Superior temporal gyrus (tissue), 1 donor: ENCODE measurements around the gene NOP16.

ENCODE experiments used
- DNase-seq: peaks from one replicate; pipeline ENCODE4 v3.0.0-alpha.2; 2016; ENCODE audit errors: extremely low spot score

Gene NOP16

DNA sequence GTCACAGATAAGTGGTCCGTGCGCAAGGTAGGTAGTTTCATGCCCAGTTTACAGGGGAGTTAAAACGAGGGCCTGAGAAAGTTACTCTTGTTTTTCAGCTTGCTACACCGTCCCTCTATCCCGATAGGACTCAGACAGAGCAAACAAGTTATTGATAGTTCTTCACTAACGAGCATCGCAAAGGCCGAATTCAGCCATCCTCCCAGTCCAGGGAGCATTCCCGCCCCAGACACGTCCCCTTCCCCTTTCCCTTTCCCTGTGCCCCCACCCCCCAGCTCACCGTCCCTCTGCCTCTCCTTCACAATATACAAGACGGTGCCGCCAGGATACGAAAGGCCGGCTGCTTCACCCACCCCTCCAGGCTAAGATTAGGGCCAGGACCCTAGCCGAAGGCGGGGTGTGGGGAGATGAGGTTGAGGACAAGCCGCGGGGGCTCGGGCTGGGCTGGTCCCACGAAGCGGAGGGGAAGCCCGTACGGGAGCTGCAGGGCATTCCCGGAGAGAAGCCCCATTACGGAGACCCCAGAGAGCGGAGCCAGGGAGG, 27.4 kb downstream of the NOP16 start:
- no peak for DNase-seq

DNA sequence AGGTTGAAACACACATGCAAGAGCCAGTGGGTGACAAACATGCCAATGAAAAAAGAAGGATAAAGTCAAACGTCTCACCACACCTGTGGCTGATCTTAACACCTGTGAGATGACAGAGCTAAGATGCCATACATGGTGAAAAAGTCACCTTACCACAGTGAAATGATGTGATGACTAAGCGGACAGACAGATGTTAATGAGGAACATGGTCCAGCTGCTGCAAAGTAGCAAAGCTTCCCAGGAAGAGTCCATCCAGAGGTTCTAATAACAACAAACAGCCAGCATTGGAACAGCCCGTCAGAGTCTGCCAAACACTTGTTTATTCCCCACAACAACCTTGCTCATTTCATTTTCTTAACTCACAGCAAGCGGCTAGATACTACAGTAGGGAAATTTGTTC, 28.7 kb downstream of the NOP16 start:
- DNase-seq = no peak

DNA sequence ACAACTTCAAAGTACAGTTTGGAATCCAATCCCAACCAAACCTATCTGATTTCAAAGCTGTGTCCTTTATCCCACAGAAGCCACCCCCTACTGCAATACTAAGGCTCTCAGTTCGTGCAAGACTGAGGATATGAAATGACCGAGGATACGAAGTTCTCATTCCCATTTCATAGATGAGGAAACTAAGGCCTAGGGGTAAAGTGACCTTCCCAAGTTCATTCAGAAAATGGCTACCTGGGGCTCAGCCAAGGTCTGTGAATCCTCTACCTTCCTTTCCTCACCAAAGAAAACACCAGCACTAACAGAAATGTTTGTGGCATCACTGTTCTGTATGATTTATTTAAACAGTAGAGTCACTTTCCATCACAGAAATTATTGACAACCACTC, 32.2 kb downstream of the NOP16 start:
- DNase-seq = no peak

DNA sequence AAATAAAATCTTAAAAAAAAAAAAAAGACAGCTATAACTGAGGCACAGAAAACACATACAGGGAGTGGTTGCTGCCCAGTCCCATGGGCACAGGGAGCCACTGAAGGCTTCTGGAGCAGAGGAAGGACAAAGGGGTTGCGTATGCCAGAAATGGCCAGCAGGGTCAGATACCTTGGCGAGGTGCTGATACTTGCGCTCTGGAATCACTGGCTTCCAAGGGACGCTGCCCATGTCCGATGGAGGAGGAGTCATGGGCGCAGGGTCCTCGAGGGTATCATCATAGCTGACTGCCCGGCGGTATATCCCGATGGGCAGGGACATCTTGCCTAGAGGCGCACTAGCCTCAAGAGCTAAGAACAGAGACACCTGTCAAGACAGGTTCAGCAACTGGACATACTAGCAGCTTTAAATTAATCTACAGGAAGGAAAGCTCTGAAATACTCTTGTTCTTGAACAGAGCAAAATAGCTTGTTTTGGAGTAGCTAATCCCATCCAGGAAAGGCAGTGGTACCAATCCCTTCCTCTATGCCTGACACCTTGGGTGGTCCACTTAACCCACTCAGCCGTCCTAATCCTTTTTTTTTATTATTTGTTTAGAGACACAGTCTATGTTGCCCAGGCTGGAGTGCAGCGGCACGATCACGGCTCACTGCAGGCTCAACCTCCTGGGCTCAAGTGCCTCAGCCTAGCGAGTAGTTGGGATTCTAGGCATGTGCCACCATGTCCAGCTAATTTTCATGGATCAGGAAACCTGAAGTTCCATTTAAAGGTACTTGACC, 32.8 kb downstream of the NOP16 start:
- no peak for DNase-seq

DNA sequence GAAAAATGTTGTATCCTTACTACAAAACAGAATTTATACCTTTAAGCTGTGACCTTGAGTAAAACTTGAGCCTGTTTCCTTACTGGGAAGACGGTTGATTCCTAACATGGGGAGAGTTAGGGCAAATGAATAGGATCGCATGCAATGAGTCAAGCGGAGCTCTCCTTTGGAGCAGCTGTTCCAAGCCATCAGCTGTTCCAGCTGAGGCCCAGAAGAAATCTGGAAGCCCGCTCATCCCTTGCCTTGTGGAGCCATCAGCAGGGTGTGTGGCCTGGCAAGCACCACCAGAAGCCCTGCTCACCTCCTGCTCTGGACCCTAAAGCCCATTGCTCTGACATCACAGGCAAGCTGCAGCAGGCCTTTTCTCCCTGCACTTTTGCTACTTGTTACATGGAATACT, 34.9 kb downstream of the NOP16 start:
- no peak for DNase-seq

DNA sequence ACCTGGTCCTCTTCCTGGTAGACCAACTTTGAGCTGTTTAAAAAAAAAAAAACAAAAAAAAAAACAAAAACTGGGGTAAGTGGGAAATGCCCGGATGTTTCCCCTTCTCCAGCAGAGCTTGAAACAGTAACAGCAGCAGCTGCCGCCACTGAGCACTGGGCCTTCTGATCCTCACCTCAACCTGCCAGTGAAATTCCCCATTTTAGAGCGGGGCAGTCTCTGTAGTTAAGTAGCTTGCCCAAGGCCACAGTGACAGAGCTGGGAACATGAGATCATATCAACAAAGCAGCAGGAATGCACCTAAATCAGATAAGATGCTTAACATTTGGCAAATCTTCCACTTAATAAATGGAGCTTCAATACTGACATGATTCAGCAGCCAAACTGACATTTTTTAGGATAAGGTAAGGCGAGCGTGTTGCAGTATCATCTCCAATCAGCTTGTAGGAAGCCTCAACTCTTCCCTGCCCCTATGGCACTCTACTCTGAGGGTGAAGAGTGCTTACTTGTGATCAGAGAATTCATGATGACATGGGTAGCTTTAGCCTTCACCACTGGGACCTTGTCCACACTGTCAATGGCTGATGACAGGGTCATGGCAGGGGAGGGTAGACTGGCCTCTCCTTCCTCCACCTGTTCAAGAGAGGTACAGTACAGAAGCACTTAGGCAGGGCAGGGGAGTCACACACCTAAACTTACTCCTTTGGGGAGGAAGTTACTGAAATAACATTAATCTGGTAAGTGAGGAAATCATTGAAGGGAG, 36.1 kb downstream of the NOP16 start:
- DNase-seq = no peak

DNA sequence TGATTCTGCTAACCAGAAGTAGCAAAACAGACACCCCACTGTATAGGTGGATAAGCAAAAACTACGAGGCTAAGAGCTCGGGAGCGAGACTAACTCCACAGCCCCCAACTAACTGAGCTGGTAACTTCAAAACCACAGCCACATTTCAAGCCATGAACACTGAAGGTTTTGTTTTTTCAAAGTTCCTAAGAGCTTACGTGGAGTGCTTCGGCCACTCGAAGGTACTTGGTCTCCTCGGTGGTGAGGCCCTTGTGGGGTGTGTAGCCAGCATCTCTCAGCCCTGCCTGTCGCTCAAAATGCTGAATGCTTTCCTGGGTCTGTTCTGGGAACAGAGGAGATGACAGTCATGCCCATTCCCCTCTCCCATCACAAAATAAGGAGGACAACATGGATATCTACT, 38.0 kb downstream of the NOP16 start:
- DNase-seq = no peak

DNA sequence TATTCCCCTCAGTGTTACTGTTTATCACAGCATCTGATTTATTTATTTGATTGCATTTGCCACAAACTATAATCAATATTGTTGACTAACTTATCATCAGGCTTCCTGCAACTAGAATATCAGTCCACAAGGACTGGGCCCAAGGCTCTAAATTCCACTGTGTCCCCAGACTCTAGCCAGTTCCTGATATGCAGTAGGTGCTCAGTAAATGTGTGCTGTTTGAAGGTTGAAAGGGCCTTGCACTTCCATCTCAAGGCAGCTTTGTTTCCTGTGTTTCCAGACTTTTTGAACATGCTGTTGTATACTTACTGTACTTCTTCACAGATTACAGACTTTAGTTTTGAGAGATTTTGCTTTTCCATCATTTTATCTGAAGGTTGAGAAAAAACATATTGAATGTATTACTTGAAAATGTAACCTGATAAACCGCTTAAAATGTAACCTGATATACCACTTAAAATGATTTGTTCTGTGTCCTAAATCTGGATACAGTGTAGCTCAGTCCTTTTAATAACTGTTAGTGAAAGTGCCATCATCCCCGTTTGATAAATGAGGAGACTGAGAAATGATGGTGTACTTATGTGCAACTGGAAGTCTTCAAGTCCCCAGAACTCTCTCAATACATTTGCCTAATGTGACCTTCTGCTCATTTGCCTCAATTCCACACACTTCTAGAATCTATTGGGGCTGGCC, 45.5 kb downstream of the NOP16 start:
- DNase-seq = no peak

DNA sequence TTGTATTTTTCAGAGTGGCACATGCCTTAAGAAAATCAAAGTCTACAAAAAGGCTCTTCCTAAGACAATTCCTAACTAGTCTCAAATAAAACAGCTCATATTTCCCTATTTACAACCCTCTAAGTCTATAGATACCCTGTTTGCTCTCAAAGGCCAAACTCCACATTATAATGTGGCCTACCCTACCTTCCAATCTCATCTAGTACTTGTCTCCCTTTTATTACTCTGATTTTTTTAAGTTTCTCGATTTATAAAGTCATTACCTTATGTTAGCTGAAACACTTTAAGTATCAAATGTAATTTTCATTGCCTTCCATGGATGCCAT, 46.3 kb downstream of the NOP16 start:
- no peak for DNase-seq

DNA sequence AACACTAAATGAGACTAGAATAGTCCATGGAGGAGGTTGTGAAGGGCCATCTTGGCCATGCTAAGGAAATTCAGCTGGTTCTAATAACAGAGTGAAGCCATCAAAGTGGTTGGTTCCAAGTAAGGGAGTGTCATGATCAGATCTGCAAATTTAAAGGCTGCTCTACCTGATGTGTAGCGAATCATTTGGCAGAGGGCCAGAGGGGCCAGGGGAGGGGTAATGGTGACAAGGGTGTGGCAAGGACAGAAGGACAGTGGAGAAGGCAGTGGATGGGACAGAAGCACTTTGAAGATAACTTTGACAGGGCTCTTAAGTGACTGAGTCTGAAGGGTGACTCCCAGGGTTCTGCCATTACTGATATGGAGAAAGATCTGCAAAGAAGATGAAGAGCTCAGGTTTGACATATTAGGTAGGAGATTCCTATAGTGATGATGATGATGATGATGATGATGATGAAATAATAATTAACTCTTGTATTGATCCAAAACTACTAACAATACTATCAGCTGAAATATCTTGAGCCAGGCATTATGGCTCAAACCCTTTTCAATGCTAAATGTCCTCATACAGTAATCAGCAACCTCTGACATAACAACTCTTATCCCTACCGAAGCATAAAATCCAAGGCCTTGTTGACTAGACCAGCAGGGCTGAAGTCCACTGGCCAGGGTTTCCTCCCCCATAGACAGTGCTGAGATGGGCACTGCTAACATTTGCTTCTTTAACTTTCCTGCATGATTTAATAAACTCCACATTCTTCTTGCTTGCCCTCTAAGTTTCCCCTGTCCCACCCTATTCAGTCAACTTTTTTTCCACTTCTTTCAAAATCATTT, 46.9 kb downstream of the NOP16 start:
- DNase-seq = no peak

DNA sequence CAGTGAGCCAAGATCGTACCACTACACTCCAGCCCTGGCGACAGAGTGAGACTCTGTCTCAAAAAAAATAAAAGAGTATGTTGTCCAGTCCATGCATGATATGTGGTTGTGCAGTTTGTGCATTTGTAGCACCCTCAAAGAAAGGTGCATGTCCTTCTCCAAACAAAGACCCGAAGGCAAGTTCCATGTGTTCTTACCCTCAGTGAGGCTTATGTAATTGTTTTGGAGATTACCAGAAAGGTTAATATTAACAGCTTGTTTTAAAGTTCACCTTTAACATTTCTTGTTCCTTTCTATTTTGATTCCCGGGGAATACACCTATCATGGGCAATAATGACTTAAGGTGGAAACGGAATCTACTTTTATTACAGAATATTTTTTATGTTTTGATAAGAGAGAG, 49.1 kb downstream of the NOP16 start:
- DNase-seq = no peak

DNA sequence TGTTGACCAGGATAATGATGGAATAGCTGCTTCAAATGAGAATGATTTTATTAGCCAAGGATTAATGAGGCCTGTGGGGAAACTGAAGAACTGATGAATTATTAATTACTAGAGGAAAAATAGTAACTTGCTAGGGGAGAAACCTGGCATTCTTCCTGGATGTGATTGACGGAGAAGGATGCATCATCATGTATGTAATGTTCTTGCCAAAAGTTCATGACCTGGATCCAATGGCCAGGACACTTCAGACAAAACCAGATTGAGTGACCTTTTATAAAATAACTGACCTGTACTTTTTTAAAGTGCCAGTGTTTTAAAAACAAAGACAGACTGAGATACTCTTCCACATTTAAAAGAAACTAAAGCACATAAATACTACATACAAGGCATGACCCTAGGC, 50.5 kb downstream of the NOP16 start:
- no peak for DNase-seq

DNA sequence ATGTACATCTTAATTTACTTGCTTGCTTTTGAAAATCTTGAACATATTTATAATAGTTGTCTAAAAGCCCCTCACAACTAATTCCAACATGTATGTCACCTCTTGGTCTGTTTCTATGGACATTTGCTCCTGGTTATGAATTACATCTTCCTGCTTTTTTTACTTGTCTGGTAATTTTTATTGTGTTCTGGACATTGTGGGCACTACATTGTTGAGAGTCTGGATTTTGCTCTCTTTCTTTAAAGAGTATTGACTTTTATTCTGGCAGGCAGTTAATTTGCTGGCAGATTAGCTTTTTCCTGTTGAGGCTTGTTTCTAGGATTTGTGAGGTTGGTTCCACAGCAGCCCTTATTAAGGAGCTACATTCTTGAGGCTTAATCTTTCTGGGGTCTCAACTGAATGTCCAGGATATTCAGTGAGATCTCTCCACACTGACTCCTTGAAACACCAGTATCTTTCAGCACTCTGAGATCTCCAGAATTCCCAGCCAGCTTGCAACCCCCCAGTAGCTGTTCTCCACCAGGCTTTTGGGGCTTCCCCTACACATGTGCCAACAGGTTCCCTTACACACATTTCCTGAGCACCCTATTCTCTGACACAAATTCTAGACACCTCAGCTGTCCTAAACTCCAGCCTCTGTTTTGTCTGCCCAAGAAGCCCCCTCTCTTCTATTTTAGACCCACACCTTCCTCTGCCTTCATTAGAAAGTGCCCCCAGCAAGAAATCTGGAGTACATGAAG, 54.2 kb downstream of the NOP16 start:
- DNase-seq = no peak
